HCT116 (cell line): Measurements from ENCODE around the gene PLGRKT.

ENCODE experiments used
- ELF1 ChIP-seq: IDR thresholded peaks from 2 replicates; pipeline ENCODE4 v1.6.1; 2012; ENCODE audit warnings: low read depth, borderline replicate concordance
- POLR2AphosphoS5 ChIP-seq: IDR thresholded peaks from 2 replicates; pipeline ENCODE4 v1.6.1; 2011; ENCODE audit warnings: mild to moderate bottlenecking, low read depth, low read length, moderate library complexity
- REST ChIP-seq: IDR thresholded peaks from 2 replicates; pipeline ENCODE4 v1.6.1; 2012; ENCODE audit warnings: low read depth

GRCh38 chr9:5455181-5455580 is 17.5 kb upstream of the PLGRKT start:
- no peak for TF ChIP-seq ELF1
- TF ChIP-seq POLR2AphosphoS5: no peak
- no peak for TF ChIP-seq REST
